ENCODE measurements around the gene APELA. TPM values are rescaled to one million over a fixed set of nuclear protein-coding genes. Genes with fewer than 3 reads are reported as not detected.
"Not testable (repeated sequence)": the region's sequence is repeated elsewhere in the genome, so short reads cannot be mapped to it uniquely, and the experiment has no call there.

APELA gene, protein sequence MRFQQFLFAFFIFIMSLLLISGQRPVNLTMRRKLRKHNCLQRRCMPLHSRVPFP
- total RNA-seq = not detected in 2 replicates

DNA sequence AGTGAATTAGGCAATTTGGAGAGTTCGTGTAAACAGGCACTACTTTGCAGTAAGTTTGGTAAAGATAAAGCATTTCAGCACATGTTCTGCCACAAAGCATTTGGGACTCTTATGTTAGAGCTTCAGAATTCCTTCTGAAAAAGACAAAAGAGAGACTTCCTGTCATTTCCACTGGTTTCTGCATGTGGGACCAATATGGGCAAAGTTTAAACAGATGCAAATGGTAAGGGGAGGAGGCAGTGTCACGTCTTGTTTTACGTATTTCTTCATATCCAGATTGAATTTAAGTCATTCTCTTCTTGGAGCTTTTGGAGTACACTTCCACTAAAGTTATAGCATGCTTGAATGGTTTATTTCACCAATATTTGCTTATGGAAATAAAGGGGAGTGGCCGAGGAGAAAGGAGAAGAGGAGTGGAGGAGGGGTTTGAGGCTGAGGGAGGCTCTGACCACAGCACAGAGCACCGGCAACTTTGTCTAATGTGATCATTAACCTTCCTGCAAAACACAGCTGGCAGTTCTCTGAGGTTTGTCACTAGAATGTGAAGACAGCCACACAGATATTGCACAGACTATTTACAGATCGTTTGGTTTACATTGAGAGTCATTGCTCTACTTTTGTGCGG lies at the start of gene APELA:
TSS of gene APELA (plus strand) at position 479 of the 625 bp plus-strand sequence. CDS start 154 bp downstream, outside the sequence.
- DNase-seq (ENCODE audit: low read depth in 2 of 2) = no peak

DNA sequence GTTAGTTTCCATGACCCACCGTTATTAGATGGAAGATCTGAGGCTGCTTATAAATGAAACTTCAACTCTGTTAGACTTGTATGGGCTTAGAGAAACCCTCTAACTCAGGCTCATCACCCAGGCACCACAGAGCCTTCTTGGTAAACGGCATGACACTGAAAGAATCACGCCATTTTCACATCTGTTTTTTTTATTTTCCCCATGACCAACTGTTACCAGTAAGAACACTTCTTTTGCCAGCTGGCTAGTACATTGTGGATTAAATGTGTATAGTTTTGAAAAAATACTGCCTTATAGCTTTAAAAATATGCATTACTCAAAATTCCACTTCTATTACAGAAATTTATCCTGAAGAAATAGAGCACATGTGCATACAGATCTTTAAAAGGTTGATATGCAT lies 48.0 kb upstream of the APELA start:
- no peak for DNase-seq (ENCODE audit: low read depth in 2 of 2)

DNA sequence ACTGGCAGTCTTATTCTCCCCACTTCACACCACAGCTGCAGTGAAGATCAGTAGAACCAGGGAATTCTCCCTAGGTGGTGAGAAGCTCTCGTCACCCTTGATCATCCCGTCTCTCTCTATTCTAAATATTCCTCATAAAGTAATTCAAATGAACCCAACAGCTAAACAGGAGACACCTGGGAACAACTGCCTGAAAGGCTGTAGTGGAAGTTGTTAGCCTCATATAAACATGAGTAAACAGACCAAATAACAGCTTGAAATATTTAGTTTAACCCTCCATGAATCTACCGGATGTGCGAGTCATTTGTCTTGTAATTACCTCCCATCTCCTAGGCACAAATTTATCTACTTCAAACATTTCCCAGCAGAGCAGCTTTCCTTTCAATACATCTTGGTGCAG lies 30.4 kb upstream of the APELA start:
- DNase-seq (ENCODE audit: low read depth in 2 of 2) = no peak

DNA sequence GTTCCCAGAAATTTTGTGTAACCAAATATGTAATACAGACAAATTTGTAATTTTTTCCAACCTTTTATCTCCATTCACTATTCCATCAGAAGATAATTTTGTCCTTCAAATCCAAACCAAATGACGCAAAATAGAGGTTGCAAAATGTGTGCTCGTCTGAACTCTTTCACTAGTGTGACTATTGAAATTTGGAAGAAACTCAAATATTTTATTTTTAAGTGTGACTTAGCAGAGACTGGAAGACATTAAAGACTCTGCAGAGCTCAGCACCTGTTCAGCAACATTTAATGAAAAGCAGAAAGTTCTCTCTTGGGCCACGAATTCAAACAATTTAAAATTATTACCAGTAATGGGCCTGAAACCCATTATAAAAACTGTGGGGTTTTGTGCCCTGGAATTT lies 30.0 kb upstream of the APELA start:
- no peak for DNase-seq (ENCODE audit: low read depth in 2 of 2)

DNA sequence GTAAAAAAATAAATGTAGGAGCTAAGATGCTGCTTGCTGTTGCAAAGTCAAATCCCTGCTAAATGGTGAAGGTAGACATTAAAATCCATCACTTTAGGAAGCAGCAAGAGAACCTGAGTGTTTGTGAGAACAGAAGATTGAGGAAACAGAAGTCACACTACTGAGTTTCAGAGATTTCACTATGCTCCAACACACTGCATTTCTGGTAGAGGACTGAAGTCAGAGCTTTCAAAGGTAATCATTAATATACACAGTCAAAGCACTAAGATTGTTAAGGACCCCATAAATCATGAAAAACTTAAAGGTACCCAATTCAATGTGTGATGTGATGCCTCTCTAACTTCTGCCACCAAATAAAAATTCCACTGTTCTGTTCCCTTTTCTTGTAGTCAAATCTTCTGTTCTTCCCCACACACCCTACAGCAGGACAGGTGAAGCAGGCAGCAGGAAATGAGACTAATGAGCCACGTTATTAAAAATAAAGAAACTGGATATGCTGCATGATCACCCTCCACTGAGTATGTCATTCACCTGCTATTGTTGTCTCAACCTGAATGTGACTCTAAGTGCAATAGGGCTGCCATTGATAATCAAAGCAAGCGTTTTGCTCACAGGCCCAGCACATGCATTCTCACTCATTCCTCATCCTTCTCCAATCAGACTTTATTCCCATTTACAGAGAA lies 28.9 kb upstream of the APELA start:
- DNase-seq (ENCODE audit: low read depth in 2 of 2) = no peak

DNA sequence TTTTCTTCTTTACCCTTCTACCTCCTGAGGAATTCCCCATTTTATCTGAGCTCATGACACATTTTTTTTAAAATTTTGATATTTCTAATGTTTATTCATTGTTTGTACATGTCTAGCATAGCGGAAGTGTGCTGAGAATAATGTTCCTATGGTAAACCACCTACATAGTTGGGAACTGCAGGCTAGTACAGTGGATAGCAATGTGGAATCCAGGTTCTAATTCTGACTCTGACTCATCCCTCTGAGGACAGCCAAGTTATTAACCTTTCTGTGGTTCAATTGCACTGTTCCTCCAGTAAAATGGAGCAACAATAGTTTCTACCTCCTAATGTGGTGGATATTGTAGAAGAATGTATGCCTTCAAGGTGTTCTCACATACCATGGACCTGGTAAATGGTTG lies 20.6 kb upstream of the APELA start:
- DNase-seq (ENCODE audit: low read depth in 2 of 2) = no peak

DNA sequence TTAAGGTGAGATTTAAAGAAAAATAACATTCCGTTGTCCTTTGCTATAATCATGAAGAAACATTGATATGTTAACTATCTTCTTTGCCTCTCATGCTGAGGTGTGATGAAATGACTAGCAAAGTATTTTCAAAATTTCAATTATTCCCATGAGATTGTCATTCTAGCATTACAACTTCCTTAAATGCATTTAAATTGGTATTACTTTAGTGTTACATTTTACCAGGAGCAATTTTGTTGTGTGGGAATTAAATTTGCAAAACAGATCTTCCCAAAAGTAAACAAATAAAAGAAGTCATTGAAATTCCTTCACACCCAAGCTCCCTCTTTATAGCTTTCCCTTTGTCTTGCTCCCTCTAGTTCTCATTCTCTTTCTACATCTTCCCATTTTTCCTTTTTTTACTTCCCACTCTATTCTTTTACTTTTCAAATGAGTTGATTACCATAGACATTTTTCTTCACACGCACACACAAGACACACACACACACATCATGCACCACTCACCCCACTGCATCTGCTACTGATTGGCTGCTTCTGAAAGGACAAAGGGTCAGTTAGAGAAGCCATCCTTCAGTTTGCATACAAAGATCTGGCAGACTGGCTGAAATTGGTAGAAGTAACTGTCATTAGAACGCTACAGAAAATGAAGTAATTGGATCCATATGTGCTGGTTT lies 10.0 kb upstream of the APELA start:
- DNase-seq (ENCODE audit: low read depth in 2 of 2) = no peak

DNA sequence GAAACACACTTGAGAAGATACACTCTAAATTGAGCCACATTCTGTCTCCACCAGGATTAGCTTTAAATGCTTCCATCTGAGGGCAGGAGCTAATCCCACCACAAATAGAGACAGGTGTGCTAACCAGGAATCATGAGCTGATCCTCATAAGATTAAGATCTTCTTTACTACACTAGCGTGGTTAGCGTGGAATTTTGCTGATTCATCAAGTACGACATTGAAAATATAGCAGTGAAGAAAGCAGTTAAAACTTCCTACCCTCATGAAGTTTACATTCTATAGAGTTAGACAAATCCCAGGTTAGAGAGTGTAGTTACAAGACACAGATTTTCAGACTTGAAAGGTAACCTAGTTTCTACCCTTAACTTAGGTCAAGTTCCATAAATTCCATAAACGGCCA lies 5.3 kb upstream of the APELA start:
- DNase-seq (ENCODE audit: low read depth in 2 of 2) = no peak

DNA sequence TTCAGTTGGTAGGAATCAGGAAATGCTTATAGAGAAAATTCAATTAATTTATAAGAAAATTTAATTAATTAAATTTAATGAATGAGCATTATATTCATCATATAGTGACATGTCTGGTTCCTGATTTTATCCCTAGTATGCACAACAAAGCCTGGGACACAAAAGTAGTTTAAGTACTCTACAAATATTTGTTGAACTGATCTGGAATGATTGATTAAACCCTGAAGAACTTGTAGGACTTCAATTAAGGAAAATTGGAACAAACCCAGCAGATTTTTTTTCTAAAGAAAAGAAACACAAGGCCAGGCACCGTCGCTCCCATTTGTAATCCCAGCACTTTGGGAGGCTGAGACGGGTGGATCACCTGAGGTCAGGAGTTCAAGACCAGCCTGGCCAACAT lies 4.5 kb upstream of the APELA start:
- no peak for DNase-seq (ENCODE audit: low read depth in 2 of 2)

DNA sequence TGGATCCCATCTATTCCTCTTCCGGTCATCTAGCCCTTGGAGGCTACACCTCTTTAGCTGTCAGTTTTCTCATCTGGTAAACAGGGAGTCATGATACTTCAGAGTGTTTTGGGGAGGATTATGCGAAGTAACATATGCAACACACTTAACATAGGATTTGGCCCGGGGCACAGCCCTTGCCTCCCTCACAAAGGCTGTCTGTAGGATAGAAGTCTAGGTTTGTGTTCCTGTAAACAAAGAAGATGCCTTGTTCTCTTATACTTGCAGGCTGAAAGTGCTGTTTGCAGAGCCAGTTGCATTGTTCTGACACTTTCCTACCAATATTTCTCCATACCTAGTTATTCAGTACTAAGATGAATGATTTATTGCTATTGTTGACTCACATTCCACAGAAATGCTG lies 2.2 kb upstream of the APELA start:
- no peak for DNase-seq (ENCODE audit: low read depth in 2 of 2)

DNA sequence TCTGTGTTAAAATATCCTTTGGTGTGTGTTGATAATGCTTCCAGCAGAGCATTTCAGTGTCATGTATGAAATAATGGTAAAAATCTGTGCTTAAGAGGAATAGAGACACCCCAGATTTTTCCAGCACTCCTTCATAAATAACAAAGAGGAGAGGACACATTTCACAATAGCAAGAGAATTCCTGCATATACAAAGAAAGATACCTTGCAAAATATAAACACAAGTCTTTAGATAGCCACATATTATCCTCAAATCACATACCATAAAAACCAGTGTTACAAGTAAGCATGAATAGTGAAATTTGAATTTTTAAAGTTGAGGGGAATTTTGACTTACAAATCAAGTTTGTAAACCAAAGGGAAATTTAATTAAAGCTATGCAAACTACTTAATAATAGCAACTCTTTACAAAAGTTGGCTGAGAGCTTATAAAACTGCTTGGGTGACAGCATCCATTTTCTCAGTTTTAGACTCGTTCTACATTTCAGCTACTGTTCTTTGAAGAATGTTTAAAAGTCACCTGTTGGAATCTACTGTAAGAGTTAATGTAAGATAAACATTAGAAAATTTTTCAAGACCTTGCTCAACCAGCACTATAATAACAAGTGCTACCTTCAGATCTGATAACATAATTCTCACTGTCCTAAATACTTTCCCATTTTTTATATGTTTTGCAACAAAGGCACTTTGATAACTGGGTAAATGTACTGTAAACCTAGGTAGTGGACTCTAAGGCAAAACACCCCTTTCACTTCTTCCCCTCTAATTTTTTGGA lies 3.7 kb downstream of the APELA start:
- DNase-seq (ENCODE audit: low read depth in 2 of 2) = no peak

DNA sequence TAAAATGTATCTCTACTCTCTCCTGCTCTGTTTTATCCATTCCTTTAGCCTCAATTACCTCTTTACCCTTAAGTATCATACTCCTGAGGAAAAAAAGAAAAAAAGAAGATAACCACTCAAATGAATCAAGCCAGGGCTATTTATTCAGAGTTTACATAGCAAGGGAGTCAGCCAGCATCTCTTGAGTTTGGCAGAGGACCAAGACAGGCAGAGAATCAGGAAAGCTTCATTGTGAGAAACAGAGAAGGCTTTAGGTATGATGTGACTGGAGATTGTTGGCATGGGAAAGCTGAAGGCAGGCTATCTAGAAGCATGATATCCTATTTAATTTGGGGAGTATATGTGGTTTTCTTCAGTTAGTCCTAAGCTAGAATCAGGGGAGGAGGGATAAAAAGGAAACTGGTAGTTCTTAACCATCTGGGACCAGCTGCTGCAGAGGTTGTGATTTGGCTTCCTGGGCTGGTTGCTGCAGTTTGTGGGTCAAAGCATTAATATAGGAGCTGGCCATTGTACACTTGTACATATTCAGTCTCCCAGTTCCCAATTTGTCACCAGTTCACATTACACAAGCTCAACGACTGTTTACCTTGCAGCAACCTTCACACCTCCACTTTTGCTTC lies 11.2 kb downstream of the APELA start:
- DNase-seq (ENCODE audit: low read depth in 2 of 2) = no peak

DNA sequence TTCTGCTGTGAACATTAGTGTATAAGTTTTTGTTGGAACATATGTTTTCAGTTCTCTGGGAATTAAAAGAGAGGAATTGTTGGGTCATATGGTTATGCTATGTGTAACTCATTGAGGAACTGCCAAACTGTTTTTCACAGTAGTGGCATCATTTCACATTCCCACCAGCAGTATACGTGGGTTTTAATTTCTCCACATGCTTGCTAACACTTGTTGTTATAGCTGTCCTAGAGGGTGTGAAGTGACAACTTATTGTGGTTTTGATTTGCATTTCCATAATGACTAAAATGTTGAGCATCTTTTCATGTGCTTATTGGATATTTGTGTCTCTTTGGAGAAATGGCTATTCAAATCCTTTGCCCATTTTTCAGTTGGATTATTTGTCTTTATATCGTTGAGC lies 13.7 kb downstream of the APELA start:
- no peak for DNase-seq (ENCODE audit: low read depth in 2 of 2)

DNA sequence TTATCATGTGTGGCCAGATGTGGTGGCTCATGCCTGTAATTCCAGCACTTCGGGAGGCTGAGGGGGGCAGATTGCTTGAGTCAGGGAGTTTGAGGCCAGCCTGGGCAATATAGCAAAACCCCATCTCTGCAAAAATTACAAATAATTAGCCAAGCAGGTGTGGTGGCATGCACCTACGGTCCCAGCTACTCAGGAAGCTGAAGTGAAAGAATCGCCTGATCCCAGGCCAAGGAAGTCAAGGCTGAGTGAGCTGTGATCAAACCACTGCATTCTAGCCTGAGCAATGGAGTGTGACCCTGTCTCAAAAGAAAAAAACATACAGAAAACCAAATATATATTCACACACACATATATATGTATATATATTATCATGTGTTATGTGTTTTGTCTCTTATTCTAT lies 15.0 kb downstream of the APELA start:
- DNase-seq (ENCODE audit: low read depth in 2 of 2) = no peak

DNA sequence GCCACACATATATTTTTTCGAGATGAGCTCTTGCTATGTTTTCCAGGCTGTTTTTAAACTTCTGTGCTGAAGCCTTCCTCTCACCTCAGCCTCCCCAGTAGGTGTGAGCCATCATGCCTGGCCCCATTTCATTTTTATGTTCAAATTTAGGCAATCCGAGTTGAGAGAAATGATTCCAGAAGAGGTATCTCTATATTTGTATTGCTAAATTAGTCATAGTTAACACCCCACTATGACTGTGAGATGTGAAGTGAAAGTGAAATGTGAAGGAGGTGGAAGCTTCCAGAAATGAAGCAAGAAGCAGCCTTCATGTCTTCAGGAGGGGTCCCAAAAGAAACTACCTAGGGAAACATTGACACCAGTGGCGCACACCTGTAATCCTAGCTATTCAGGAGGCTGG lies 17.7 kb downstream of the APELA start:
- DNase-seq (ENCODE audit: low read depth in 2 of 2) = no peak

DNA sequence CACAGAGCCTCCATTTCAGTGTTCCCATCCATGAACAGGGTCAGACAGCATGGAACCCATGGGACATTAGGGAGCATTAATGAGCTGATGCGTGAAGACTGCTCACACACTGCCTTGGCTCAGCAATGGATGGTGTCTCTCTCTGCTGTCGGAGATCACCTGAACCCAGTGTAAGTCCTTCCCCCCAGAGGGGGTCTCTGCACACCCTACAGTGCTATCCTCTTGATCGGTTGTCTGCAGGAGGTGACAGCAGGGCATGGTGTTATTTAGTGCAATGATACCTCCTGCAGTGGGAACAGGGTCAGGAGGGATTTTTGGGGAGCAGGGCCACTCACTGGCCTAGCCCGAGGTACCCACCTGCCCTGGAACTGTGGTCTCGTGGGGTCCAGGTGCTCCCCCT lies 25.6 kb downstream of the APELA start:
- no peak for DNase-seq (ENCODE audit: low read depth in 2 of 2)

DNA sequence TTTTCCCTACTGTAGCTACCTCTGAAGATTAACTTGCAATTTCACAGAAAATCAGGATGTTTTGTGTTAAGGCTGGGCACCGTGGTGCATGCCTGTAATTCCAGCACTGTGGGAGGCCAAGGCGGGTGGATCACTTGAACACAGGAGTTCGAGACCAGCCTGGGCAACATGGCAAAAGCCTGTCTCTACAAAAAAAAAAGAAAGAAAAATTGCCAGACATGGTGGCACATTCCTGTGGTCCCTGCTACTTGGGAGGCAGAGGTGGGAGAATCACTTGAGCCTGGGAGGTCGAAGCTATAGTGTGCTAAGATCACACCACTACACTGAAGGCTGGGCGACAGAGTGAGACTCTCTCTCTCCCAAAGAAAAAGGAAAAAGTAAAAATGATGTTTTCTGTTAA lies 27.4 kb downstream of the APELA start:
- DNase-seq (ENCODE audit: low read depth in 2 of 2) = no peak

DNA sequence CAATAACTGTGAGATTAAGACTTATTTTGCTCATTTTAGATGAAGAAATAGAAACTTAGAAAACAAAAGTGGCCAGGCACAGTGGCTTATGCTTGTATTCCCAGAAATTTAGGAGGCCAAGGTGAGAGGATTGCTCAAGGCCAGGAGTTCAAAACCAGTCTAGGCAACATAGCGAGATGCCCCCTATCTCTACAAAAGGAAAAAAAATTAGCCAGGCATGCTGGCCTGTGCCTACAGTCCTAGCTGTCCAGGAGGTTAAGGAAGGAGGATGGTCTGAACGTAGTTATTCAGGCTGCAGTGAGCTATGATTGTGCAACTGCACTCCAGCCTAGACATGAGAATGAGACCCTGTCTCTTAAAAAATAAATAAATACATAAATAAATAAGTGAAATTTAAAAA lies 28.0 kb downstream of the APELA start:
- no peak for DNase-seq (ENCODE audit: low read depth in 2 of 2)

DNA sequence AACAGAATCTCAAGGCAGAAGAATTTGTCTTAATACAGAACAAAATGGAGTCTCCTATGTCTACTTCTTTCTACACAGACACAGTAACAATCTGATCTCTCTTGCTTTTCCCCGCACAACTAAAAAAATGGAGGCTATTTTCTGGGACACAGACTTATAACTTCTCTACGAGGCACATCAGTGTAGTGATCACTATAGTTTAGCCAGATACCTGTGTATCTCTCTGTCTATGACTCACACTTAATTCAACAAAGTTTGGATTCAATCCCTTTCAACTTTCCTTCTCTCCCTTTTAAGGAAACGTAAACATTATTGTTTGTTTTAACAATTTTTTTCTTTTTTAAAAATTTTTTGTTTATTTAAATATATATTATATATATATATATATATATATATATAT lies 29.4 kb downstream of the APELA start:
- DNase-seq (ENCODE audit: low read depth in 2 of 2) = no peak

DNA sequence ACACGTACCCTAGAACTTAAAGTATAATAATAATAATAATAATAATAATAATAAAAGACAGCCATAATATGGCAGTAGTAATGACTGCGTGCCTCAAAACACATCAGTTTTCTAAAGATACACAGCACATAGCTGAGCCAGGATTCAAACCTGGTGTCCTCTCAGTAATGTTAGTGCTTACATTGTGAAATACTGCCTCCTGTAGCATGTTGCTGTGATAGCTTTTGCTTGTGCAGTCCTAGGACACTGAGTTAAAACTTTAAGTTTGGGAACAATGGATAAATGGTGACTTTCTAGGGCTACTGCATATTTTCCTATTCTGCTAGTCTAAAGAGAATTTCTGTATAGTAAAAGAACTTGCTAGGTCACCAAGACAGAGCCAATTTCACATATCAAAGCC lies 36.5 kb downstream of the APELA start:
- DNase-seq (ENCODE audit: low read depth in 2 of 2) = not testable (repeated sequence)

DNA sequence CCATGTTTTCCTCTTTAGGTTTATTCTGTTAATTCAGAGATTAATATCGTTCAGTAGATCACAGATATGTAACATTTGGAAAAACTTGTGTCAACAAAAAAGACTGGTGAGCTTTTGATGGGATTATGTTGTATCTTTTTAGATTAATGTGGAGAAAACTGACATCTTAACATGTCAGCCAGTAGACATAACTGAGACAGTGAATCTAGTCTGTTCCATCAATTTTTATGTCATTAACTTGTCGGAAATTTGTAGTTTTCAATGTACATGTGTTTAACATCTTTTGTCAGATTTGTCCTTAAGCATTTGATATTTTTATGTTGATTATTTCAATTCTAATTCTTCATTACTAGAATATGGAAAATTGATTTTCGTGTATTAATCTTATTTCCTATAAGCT lies 42.0 kb downstream of the APELA start:
- no peak for DNase-seq (ENCODE audit: low read depth in 2 of 2)

All from lung microvascular endothelial cell (primary cell).